ENCODE measurements around the gene TTC27. TPM values are rescaled to one million over a fixed set of nuclear protein-coding genes. Genes with fewer than 3 reads are reported as not detected.

The TTC27 gene
- polyA plus RNA-seq, 1 donor (not counting 4 experiments of a cell fraction or from before 2014, with no cell fraction given) = 28.7 TPM

GRCh38 chr2:32688541-32688940 is 60.7 kb downstream of the TTC27 start:
- no peaks in the 10 kb centered on the region for H3K27me3 ChIP-seq (ENCODE audit: control insufficient read depth, extremely low read depth, insufficient read depth, low read length)
- H3K9me1 ChIP-seq (ENCODE audit: control insufficient read depth, extremely low read depth, insufficient read depth, low read length) = no peaks in the 10 kb centered on the region
- no peak overlapping the region for H3K9ac ChIP-seq (ENCODE audit: control insufficient read depth, extremely low read depth, insufficient read depth, low read length)
- H3K79me2 ChIP-seq (ENCODE audit: control insufficient read depth, insufficient read depth, low read length) = no peaks in the 10 kb centered on the region
- no peak overlapping the region for H3K4me3 ChIP-seq (ENCODE audit: control insufficient read depth in 2 of 3, extremely low read depth in 1 of 3, insufficient read depth in 2 of 3, low read depth in 1 of 3, low read length in 3 of 3)
- DNase-seq (ENCODE audit: low read depth, low spot score) = peak; percentile 40
- no peaks in the 10 kb centered on the region for H3K9me3 ChIP-seq (ENCODE audit: control insufficient read depth, low read depth, low read length)
- H3K4me2 ChIP-seq (ENCODE audit: control insufficient read depth, extremely low read depth, insufficient read depth, low read depth, low read length) = peak overlapping the region; percentile 18
- H3K27ac ChIP-seq (ENCODE audit: control insufficient read depth, insufficient read depth, low read length) = peak overlapping the region; percentile 3
- no peak overlapping the region for H2AFZ ChIP-seq (ENCODE audit: control insufficient read depth, low read length)
- TF ChIP-seq CTCF (optimal IDR thresholded peaks at IDR 0.05 in 1 of 3, IDR thresholded peaks at IDR 0.05 in 1 of 3, conservative IDR thresholded peaks at IDR 0.05 in 1 of 3; ENCODE audit: extremely low read depth in 1 of 3, insufficient read depth in 2 of 3, low read length in 3 of 3) (no peak), EZH2 (IDR thresholded peaks at IDR 0.05; ENCODE audit: low read length) (no peak)
- peak; percentile 39 for FAIRE-seq
- peaks cover 10% of the 10 kb centered on the region for H3K4me1 ChIP-seq (ENCODE audit: control insufficient read depth, extremely low read depth, insufficient read depth, low read length)
- H3K36me3 ChIP-seq (ENCODE audit: control insufficient read depth in 2 of 2, extremely low read depth in 1 of 2, insufficient read depth in 2 of 2, low read length in 2 of 2) = no peaks in the 10 kb centered on the region
- dilution Hi-C loops (cut with MboI; ENCODE audit: extremely low pct_ligation_motif_present, low sequenced_read_pairs) = no loop called here
- H4K20me1 ChIP-seq (ENCODE audit: control insufficient read depth, extremely low read depth, insufficient read depth, low read length) = no peaks in the 10 kb centered on the region

DNA sequence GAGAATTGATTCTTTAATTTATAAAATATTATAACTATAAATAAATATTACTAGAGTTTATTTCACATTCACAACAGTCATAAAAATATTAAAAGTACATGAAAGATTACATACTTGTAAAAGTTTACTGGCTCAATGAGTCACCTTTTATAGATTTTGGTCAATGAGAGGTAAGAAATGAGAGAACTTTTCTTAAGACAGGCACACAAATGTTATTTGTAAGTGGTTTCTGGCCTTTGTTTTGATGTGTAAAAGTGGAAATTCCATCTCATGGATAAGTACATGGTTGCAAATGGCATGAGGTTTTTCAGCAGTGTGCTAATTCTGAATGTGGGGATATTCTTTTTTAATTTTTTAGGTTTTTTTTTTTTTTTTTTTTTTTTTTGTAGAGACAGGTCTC is 63.8 kb downstream of the TTC27 start:
- Histone ChIP-seq H3K9ac (ENCODE audit: control insufficient read depth, extremely low read depth, insufficient read depth, low read length) (no peak overlapping the region), H3K36me3 (ENCODE audit: control insufficient read depth in 2 of 2, extremely low read depth in 1 of 2, insufficient read depth in 2 of 2, low read length in 2 of 2) (no peaks in the 10 kb centered on the region), H3K4me2 (ENCODE audit: control insufficient read depth, extremely low read depth, insufficient read depth, low read depth, low read length) (no peak overlapping the region), H3K79me2 (ENCODE audit: control insufficient read depth, insufficient read depth, low read length) (no peaks in the 10 kb centered on the region), H3K9me1 (ENCODE audit: control insufficient read depth, extremely low read depth, insufficient read depth, low read length) (no peaks in the 10 kb centered on the region), H3K4me3 (ENCODE audit: control insufficient read depth in 2 of 3, extremely low read depth in 1 of 3, insufficient read depth in 2 of 3, low read depth in 1 of 3, low read length in 3 of 3) (no peak overlapping the region), H3K27ac (ENCODE audit: control insufficient read depth, insufficient read depth, low read length) (no peak overlapping the region), H4K20me1 (ENCODE audit: control insufficient read depth, extremely low read depth, insufficient read depth, low read length) (no peaks in the 10 kb centered on the region), H2AFZ (ENCODE audit: control insufficient read depth, low read length) (no peak overlapping the region), H3K9me3 (ENCODE audit: control insufficient read depth, low read depth, low read length) (no peaks in the 10 kb centered on the region), H3K27me3 (ENCODE audit: control insufficient read depth, extremely low read depth, insufficient read depth, low read length) (no peaks in the 10 kb centered on the region), H3K4me1 (ENCODE audit: control insufficient read depth, extremely low read depth, insufficient read depth, low read length) (peaks cover 10% of the 10 kb centered on the region)
- dilution Hi-C loops (cut with MboI; ENCODE audit: extremely low pct_ligation_motif_present, low sequenced_read_pairs) = no loop called here
- FAIRE-seq (no peak), DNase-seq (ENCODE audit: low read depth, low spot score) (no peak)
- TF ChIP-seq EZH2 (IDR thresholded peaks at IDR 0.05; ENCODE audit: low read length) (no peak), CTCF (optimal IDR thresholded peaks at IDR 0.05 in 1 of 3, IDR thresholded peaks at IDR 0.05 in 1 of 3, conservative IDR thresholded peaks at IDR 0.05 in 1 of 3; ENCODE audit: extremely low read depth in 1 of 3, insufficient read depth in 2 of 3, low read length in 3 of 3) (no peak)

All from keratinocyte (primary cell).